HepG2 (cell line): Measurements from ENCODE around the gene FBXL12. TPM values are rescaled to one million over a fixed set of nuclear protein-coding genes. Genes with fewer than 3 reads are reported as not detected.
A peak's percentile ranks its signal among the peaks of the same experiment; 100 is the strongest.

Experiments
- GATAD1 ChIP-seq: IDR thresholded peaks from 2 replicates; pipeline ENCODE4 v1.6.1; 2016; ENCODE audit warnings: missing genetic modification reagents, missing compliant biosample characterization
- MAZ ChIP-seq, 2 experiments: sonication (generic) in 1 of 2; formaldehyde crosslinking in 1 of 2; IDR thresholded peaks; 2 replicates each; pipeline versions ENCODE4 v1.5.0 to v1.6.1; 2012 to 2020; ENCODE audit warnings: low read depth in 2 of 2, mild to moderate bottlenecking in 2 of 2, borderline replicate concordance in 1 of 2, improper control_type of control experiment in 1 of 2, low read length in 1 of 2, missing genetic modification reagents in 1 of 2, moderate library complexity in 1 of 2
- MED13 ChIP-seq: sonication (generic); formaldehyde crosslinking; IDR thresholded peaks from 2 replicates; pipeline ENCODE4 v1.5.0; 2020; ENCODE audit warnings: missing genetic modification reagents
- MLLT10 ChIP-seq: sonication (generic); formaldehyde crosslinking; IDR thresholded peaks from 2 replicates; pipeline ENCODE4 v1.4.0; 2020; ENCODE audit warnings: missing genetic modification reagents
- RBAK ChIP-seq: sonication (generic); formaldehyde crosslinking; IDR thresholded peaks from 2 replicates; pipeline ENCODE4 v1.5.1; 2020; ENCODE audit warnings: mild to moderate bottlenecking, missing genetic modification reagents
- SKI ChIP-seq: fragments of 450-650 bp; IDR thresholded peaks from one replicate; pipeline ENCODE4 v1.6.1; 2018; ENCODE audit warnings: mild to moderate bottlenecking; ENCODE audit not compliant: partially characterized antibody
- SNAPC2 ChIP-seq: sonication (generic); formaldehyde crosslinking; IDR thresholded peaks from 2 replicates; pipeline ENCODE4 v1.8.1; 2022; ENCODE audit warnings: mild to moderate bottlenecking, missing genetic modification reagents
- ZBTB20 ChIP-seq: sonication (generic); formaldehyde crosslinking; IDR thresholded peaks from 2 replicates; pipeline ENCODE4 v1.8.1; 2023; ENCODE audit warnings: missing genetic modification reagents, low read depth, mild to moderate bottlenecking, borderline replicate concordance
- ZBTB40 ChIP-seq, 2 experiments: fragments of 450-650 bp in 1 of 2; sonication (generic) in 1 of 2; formaldehyde crosslinking in 1 of 2; IDR thresholded peaks; 2 replicates each; pipeline versions ENCODE4 v1.6.1 to v1.8.0; 2016 to 2022; ENCODE audit warnings: antibody characterized with exemption in 1 of 2, mild to moderate bottlenecking in 1 of 2, missing genetic modification reagents in 1 of 2
- ZNF431 ChIP-seq: sonication (generic); formaldehyde crosslinking; IDR thresholded peaks from 2 replicates; pipeline ENCODE4 v1.9.0; 2022; ENCODE audit warnings: missing genetic modification reagents, low read depth, mild to moderate bottlenecking, borderline replicate concordance
- ZNF605 ChIP-seq: sonication (generic); formaldehyde crosslinking; IDR thresholded peaks from 2 replicates; pipeline ENCODE4 v1.8.0; 2022; ENCODE audit warnings: mild to moderate bottlenecking, missing genetic modification reagents
- ZSCAN25 ChIP-seq: sonication (generic); formaldehyde crosslinking; IDR thresholded peaks from 2 replicates; pipeline ENCODE4 v1.8.0; 2022; ENCODE audit warnings: mild to moderate bottlenecking, missing genetic modification reagents
- polyA plus RNA-seq, 8 experiments: library from polyadenylated mRNA; depleted of rRNA in 3 of 8; stranded (reverse) in 7 of 8; unstranded in 1 of 8; fragments of >200 nt; fragmentation: Illumina TruSeq in 4 of 8; extraction: Trizol in 4 of 8; gene quantifications; 2 replicates each; pipeline versions ENCODE4 v1.2.1 to v1.2.3, GENCODE V29; 2011 to 2016; ENCODE audit warnings: low read depth in 4 of 8, missing spikeins in 1 of 8, mixed read lengths in 1 of 8; ENCODE audit not compliant: insufficient read depth in 1 of 8
- total RNA-seq, 5 experiments: library from RNA; depleted of rRNA; stranded (reverse); fragments of >200 nt; fragmentation: Illumina TruSeq; extraction: Trizol; gene quantifications; 2 replicates each; pipeline ENCODE4 v1.2.3, GENCODE V29; 2016; ENCODE audit warnings: low read depth in 1 of 5
- TF ChIP-seq, protein P1 (sequence below): sonication (generic); formaldehyde crosslinking; IDR thresholded peaks from 2 replicates; pipeline ENCODE4 v1.4.0; 2020; ENCODE audit warnings: missing genetic modification reagents

FBXL12 gene
- total and polyA plus RNA-seq, 2 of the 13 experiments (the other 11 are each of a cell fraction or from before 2014, with no cell fraction given) = 20.4 to 23.1 TPM

DNA sequence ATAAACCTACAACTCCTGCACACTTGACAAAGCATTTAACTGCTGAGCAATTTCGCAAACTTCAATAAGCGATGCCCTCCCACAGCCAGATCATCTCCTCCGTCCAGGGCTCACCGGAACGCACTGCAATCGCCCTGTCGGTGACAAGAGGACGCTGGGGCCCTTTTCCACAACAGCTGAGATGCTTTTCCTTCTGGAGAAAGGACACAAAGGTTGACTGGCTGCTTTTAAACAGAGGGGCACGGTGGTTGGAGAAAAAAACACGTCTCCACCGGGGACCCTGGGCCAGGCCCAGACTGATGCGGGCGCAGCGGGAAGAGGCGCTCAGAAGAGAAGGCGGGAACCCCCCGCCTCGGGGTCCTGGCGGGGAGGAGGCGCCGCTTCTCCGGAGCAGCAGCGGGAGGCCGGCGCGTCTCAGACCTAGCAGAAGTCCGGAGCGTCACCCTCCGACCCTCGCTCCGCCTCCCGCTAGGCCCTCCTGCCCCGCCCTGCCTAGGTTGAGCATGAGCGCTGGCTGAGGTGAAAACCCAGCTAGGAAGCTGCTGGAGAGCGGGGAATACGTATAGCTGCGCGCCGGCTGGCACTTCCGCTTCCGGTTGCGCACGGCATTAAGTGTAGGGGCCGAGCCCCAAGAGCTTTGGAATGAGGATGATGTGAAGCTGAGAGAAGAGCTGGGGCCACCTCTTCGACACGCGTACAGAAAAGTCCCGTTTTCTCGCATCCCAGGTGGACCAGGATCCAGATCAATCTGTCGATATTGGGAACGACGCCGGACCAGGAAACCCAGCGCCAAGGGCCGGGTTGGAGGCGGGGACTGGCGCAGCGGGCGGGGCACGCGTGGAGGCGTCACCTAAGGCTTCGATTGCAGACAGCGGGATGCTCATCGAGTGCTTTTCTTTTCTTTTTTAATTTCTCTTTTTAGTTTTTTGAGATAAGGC, 50.4 kb downstream of the FBXL12 start, which contains the start of gene ZNF846 (continued):
- TF ChIP-seq ZBTB40 (IDR thresholded peaks at IDR 0.05) (peak; percentile 96), ZBTB40 (CRISPR knock-in tag; IDR thresholded peaks at IDR 0.05) (peak; percentile 85), RBAK (CRISPR knock-in tag) (no peak), ZNF605 (CRISPR knock-in tag) (peak; percentile 26; the same call in 1 of the 2 replicates), MAZ (IDR thresholded peaks at IDR 0.05; ENCODE audit: borderline replicate concordance, low read depth, low read length) (peak; percentile 56; the same call in 1 of the 2 replicates), MAZ (CRISPR knock-in tag; IDR thresholded peaks at IDR 0.05; ENCODE audit: low read depth) (peak; percentile 97), SKI (no peak), MLLT10 (CRISPR knock-in tag) (no peak), GATAD1 (peak; percentile 97), ZSCAN25 (CRISPR knock-in tag) (peak; percentile 70; the same call in 1 of the 2 replicates), MED13 (CRISPR knock-in tag) (peak; percentile 22; the same call in 1 of the 2 replicates), SNAPC2 (CRISPR knock-in tag) (0 out of 2 replicates have a peak, but pooled peaks have one; percentile 73), ZBTB20 (CRISPR knock-in tag) (no peak), ZNF431 (CRISPR knock-in tag) (no peak; the same call in 1 of the 2 replicates)
- TF ChIP-seq, protein P1, sequence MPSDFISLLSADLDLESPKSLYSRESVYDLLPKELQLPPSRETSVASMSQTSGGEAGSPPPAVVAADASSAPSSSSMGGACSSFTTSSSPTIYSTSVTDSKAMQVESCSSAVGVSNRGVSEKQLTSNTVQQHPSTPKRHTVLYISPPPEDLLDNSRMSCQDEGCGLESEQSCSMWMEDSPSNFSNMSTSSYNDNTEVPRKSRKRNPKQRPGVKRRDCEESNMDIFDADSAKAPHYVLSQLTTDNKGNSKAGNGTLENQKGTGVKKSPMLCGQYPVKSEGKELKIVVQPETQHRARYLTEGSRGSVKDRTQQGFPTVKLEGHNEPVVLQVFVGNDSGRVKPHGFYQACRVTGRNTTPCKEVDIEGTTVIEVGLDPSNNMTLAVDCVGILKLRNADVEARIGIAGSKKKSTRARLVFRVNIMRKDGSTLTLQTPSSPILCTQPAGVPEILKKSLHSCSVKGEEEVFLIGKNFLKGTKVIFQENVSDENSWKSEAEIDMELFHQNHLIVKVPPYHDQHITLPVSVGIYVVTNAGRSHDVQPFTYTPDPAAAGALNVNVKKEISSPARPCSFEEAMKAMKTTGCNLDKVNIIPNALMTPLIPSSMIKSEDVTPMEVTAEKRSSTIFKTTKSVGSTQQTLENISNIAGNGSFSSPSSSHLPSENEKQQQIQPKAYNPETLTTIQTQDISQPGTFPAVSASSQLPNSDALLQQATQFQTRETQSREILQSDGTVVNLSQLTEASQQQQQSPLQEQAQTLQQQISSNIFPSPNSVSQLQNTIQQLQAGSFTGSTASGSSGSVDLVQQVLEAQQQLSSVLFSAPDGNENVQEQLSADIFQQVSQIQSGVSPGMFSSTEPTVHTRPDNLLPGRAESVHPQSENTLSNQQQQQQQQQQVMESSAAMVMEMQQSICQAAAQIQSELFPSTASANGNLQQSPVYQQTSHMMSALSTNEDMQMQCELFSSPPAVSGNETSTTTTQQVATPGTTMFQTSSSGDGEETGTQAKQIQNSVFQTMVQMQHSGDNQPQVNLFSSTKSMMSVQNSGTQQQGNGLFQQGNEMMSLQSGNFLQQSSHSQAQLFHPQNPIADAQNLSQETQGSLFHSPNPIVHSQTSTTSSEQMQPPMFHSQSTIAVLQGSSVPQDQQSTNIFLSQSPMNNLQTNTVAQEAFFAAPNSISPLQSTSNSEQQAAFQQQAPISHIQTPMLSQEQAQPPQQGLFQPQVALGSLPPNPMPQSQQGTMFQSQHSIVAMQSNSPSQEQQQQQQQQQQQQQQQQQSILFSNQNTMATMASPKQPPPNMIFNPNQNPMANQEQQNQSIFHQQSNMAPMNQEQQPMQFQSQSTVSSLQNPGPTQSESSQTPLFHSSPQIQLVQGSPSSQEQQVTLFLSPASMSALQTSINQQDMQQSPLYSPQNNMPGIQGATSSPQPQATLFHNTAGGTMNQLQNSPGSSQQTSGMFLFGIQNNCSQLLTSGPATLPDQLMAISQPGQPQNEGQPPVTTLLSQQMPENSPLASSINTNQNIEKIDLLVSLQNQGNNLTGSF (CRISPR knock-in tag) = no peak
